ENCODE measurements around the gene GLDN.

The GLDN gene

GRCh38 chr15:51365417-51365816 lies 24.0 kb downstream of the GLDN start:
- in situ Hi-C loops (cut with MboI; ENCODE audit: low sequenced_read_pairs, unreplicated experiment) = no loop called here
- no peak for DNase-seq (ENCODE audit: low spot score)
- TF ChIP-seq CTCF (IDR thresholded peaks at IDR 0.05; ENCODE audit: borderline replicate concordance, control extremely low read depth, extremely low read depth, insufficient read depth, missing control alignments) = no peak

- TF ChIP-seq CTCF (IDR thresholded peaks at IDR 0.05; ENCODE audit: borderline replicate concordance, control extremely low read depth, extremely low read depth, insufficient read depth, missing control alignments) = no peak
- no peak for DNase-seq (ENCODE audit: low spot score)
- in situ Hi-C loops (cut with MboI; ENCODE audit: low sequenced_read_pairs, unreplicated experiment) = no loop called here
Observed at GRCh38 chr15:51366071-51366470, 24.6 kb downstream of the GLDN start.

- no peak for TF ChIP-seq CTCF (IDR thresholded peaks at IDR 0.05; ENCODE audit: borderline replicate concordance, control extremely low read depth, extremely low read depth, insufficient read depth, missing control alignments)
- DNase-seq (ENCODE audit: low spot score) = no peak
- in situ Hi-C loops (cut with MboI; ENCODE audit: low sequenced_read_pairs, unreplicated experiment) = no loop called here
Observed at GRCh38 chr15:51366920-51367319, 25.5 kb downstream of the GLDN start.

GRCh38 chr15:51367322-51367976 lies 26.0 kb downstream of the GLDN start:
- no peak for DNase-seq (ENCODE audit: low spot score)
- in situ Hi-C loops (cut with MboI; ENCODE audit: low sequenced_read_pairs, unreplicated experiment) = no loop called here
- TF ChIP-seq CTCF (IDR thresholded peaks at IDR 0.05; ENCODE audit: borderline replicate concordance, control extremely low read depth, extremely low read depth, insufficient read depth, missing control alignments) = no peak

- TF ChIP-seq CTCF (IDR thresholded peaks at IDR 0.05; ENCODE audit: borderline replicate concordance, control extremely low read depth, extremely low read depth, insufficient read depth, missing control alignments) = no peak
- in situ Hi-C loops (cut with MboI; ENCODE audit: low sequenced_read_pairs, unreplicated experiment) = no loop called here
- no peak for DNase-seq (ENCODE audit: low spot score)
Observed at GRCh38 chr15:51368307-51368706, 26.9 kb downstream of the GLDN start.

- no peak for DNase-seq (ENCODE audit: low spot score)
Observed at GRCh38 chr15:51368751-51369450, 27.4 kb downstream of the GLDN start.

More at GRCh38 chr15:51368751-51369450, 27.4 kb downstream of the GLDN start:
- in situ Hi-C loops (cut with MboI; ENCODE audit: low sequenced_read_pairs, unreplicated experiment) = no loop called here
- TF ChIP-seq CTCF (IDR thresholded peaks at IDR 0.05; ENCODE audit: borderline replicate concordance, control extremely low read depth, extremely low read depth, insufficient read depth, missing control alignments) = no peak
